ENCODE data around the gene SOX6.

Gene SOX6

GRCh38 chr11:16169541-16169940 is 186.8 kb downstream of the SOX6 start:
- no peak overlapping the region for H3K4me3 ChIP-seq (ENCODE audit: low read length)

DNA sequence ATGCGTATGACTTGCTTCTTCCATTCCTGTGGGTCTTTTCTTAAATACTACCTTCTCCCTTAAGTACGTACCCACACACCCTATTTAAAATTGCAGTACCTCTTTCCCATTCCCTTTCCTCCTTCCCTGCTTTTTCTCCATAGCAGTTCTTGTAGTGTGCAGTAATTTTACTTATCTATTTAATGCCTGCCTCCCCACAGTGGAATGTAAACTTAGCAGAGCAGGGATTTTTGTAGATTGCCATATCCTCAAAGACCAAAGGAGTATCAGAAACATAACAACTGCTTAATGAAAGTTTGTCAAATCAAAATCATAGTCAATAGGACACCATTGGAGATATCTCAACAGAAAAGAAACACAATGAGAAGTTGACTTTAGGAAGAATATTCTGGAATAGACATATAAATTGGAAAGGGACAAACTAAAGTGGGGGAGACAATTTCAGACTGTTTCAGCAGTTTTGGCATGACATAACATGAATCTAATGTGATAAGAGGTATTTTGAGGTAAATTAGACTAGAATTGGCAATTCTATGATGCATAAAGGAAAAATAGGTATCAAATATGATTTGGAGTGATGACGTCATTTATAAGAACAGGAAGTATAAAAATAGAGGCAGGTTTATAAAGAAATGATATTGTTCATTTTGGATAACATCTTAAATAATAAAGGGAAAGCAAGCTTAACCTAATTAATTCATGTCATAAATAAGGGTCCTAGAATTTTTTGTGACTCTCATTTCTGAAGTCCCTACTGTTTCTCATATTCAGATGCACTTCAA is 188.4 kb downstream of the SOX6 start:
- H3K4me3 ChIP-seq (ENCODE audit: low read length) = no peak overlapping the region
- H3K4me1 ChIP-seq (ENCODE audit: control insufficient read depth, low read length) = no peaks in the 10 kb centered on the region
- no peak overlapping the region for H3K4me2 ChIP-seq (ENCODE audit: low read length)
- H3K9me2 ChIP-seq (replicated peaks; ENCODE audit: control insufficient read depth, low read length) = no peaks in the 10 kb centered on the region; the same call in 1 of the 2 replicates
- no peaks in the 10 kb centered on the region for H3K79me2 ChIP-seq (ENCODE audit: control insufficient read depth, low read length)
- no peaks in the 10 kb centered on the region for H4K20me1 ChIP-seq (ENCODE audit: control insufficient read depth, insufficient read depth, low read depth, low read length)
- no peaks in the 10 kb centered on the region for H3K36me3 ChIP-seq (ENCODE audit: control insufficient read depth, low read length)
- no peak for TF ChIP-seq EZH2phosphoT487 (IDR thresholded peaks at IDR 0.05; ENCODE audit: borderline replicate concordance, low read length)
- TF ChIP-seq, protein P1, sequence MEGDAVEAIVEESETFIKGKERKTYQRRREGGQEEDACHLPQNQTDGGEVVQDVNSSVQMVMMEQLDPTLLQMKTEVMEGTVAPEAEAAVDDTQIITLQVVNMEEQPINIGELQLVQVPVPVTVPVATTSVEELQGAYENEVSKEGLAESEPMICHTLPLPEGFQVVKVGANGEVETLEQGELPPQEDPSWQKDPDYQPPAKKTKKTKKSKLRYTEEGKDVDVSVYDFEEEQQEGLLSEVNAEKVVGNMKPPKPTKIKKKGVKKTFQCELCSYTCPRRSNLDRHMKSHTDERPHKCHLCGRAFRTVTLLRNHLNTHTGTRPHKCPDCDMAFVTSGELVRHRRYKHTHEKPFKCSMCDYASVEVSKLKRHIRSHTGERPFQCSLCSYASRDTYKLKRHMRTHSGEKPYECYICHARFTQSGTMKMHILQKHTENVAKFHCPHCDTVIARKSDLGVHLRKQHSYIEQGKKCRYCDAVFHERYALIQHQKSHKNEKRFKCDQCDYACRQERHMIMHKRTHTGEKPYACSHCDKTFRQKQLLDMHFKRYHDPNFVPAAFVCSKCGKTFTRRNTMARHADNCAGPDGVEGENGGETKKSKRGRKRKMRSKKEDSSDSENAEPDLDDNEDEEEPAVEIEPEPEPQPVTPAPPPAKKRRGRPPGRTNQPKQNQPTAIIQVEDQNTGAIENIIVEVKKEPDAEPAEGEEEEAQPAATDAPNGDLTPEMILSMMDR (IDR thresholded peaks at IDR 0.05; ENCODE audit: low read depth, low read length, poor library complexity, severe bottlenecking) = no peak
- H3K9me3 ChIP-seq (ENCODE audit: control insufficient read depth, insufficient read depth, low read length) = no peaks in the 10 kb centered on the region
- no peaks in the 10 kb centered on the region for H3K27me3 ChIP-seq (ENCODE audit: control insufficient read depth, low read length)
- no peaks in the 10 kb centered on the region for H3F3A ChIP-seq (ENCODE audit: control insufficient read depth, insufficient read depth)
- H3K27ac ChIP-seq (ENCODE audit: low read depth, low read length) = no peak overlapping the region

More at GRCh38 chr11:16169541-16169940, 186.8 kb downstream of the SOX6 start:
- Histone ChIP-seq H3K27me3 (ENCODE audit: control insufficient read depth, low read length) (no peaks in the 10 kb centered on the region), H4K20me1 (ENCODE audit: control insufficient read depth, insufficient read depth, low read depth, low read length) (no peaks in the 10 kb centered on the region), H3F3A (ENCODE audit: control insufficient read depth, insufficient read depth) (no peaks in the 10 kb centered on the region), H3K79me2 (ENCODE audit: control insufficient read depth, low read length) (no peaks in the 10 kb centered on the region), H3K27ac (ENCODE audit: low read depth, low read length) (no peak overlapping the region), H3K9me3 (ENCODE audit: control insufficient read depth, insufficient read depth, low read length) (no peaks in the 10 kb centered on the region), H3K4me2 (ENCODE audit: low read length) (no peak overlapping the region), H3K4me1 (ENCODE audit: control insufficient read depth, low read length) (no peaks in the 10 kb centered on the region), H3K36me3 (ENCODE audit: control insufficient read depth, low read length) (no peaks in the 10 kb centered on the region), H3K9me2 (replicated peaks; ENCODE audit: control insufficient read depth, low read length) (no peaks in the 10 kb centered on the region; the same call in 1 of the 2 replicates)
- TF ChIP-seq EZH2phosphoT487 (IDR thresholded peaks at IDR 0.05; ENCODE audit: borderline replicate concordance, low read length) = no peak
- TF ChIP-seq, protein P1 (IDR thresholded peaks at IDR 0.05; ENCODE audit: low read depth, low read length, poor library complexity, severe bottlenecking) = no peak

DNA sequence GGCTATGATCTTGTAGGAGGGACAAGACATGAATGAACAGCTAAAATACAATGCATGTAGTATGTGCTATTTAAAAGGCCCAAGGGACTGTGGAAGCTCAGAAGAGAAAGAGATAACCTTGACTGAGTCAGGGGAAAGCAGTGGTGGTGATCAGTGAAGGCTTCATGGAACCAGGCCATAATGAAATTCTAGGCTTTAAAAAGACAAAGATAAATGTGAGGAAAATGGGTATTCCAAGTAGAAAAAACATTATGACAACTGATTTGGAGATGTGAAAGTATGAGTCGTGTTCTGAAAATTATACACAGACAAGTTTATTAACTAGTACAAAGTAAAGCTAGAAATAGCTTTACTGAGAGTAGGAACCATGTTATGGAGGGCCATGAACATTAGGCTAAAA is 189.8 kb downstream of the SOX6 start:
- H3K9me2 ChIP-seq (replicated peaks; ENCODE audit: control insufficient read depth, low read length) = no peaks in the 10 kb centered on the region; the same call in 1 of the 2 replicates
- H3K79me2 ChIP-seq (ENCODE audit: control insufficient read depth, low read length) = no peaks in the 10 kb centered on the region
- no peaks in the 10 kb centered on the region for H3F3A ChIP-seq (ENCODE audit: control insufficient read depth, insufficient read depth)
- no peaks in the 10 kb centered on the region for H3K4me1 ChIP-seq (ENCODE audit: control insufficient read depth, low read length)
- no peaks in the 10 kb centered on the region for H4K20me1 ChIP-seq (ENCODE audit: control insufficient read depth, insufficient read depth, low read depth, low read length)
- TF ChIP-seq EZH2phosphoT487 (IDR thresholded peaks at IDR 0.05; ENCODE audit: borderline replicate concordance, low read length) = no peak
- TF ChIP-seq, protein P1 (IDR thresholded peaks at IDR 0.05; ENCODE audit: low read depth, low read length, poor library complexity, severe bottlenecking) = no peak
- H3K36me3 ChIP-seq (ENCODE audit: control insufficient read depth, low read length) = no peaks in the 10 kb centered on the region
- H3K27ac ChIP-seq (ENCODE audit: low read depth, low read length) = no peak overlapping the region
- no peaks in the 10 kb centered on the region for H3K27me3 ChIP-seq (ENCODE audit: control insufficient read depth, low read length)
- no peaks in the 10 kb centered on the region for H3K9me3 ChIP-seq (ENCODE audit: control insufficient read depth, insufficient read depth, low read length)
- no peak overlapping the region for H3K4me2 ChIP-seq (ENCODE audit: low read length)
- no peak overlapping the region for H3K4me3 ChIP-seq (ENCODE audit: low read length)
